HepG2 (cell line): Measurements from ENCODE around the gene MYO7A.

ENCODE experiments used
- EP300 ChIP-seq, 3 experiments: sonication (generic) in 1 of 3; formaldehyde crosslinking in 1 of 3; IDR thresholded peaks; 2 replicates each; pipeline versions ENCODE4 v1.5.1 to v1.6.1; 2011 to 2020; ENCODE audit warnings: low read depth in 2 of 3, low read length in 2 of 3, borderline replicate concordance in 1 of 3, improper control_type of control experiment in 1 of 3, mild to moderate bottlenecking in 1 of 3, missing genetic modification reagents in 1 of 3, moderate library complexity in 1 of 3
- UBTF ChIP-seq: sonication (generic); formaldehyde crosslinking; IDR thresholded peaks from 2 replicates; pipeline ENCODE4 v1.4.0; 2020; ENCODE audit warnings: mild to moderate bottlenecking, missing genetic modification reagents
- ZBTB26 ChIP-seq: IDR thresholded peaks from 2 replicates; pipeline ENCODE4 v1.6.1; 2016; ENCODE audit warnings: missing compliant biosample characterization, missing genetic modification reagents, borderline replicate concordance
- ZNF83 ChIP-seq: sonication (generic); formaldehyde crosslinking; IDR thresholded peaks from 2 replicates; pipeline ENCODE4 v1.4.0; 2020; ENCODE audit warnings: missing genetic modification reagents, mild to moderate bottlenecking, borderline replicate concordance

GRCh38 chr11:77118086-77118485 lies 10.0 kb upstream of the MYO7A start:
- TF ChIP-seq ZBTB26 (no peak), ZNF83 (no peak), UBTF (CRISPR knock-in tag) (no peak), EP300 (IDR thresholded peaks at IDR 0.05; ENCODE audit: low read depth in 2 of 2, low read length in 2 of 2) (no peak), EP300 (CRISPR knock-in tag; IDR thresholded peaks at IDR 0.05; ENCODE audit: borderline replicate concordance) (no peak)
